Mucosa of rectum (tissue), 2 donors: ENCODE results near the gene CTSH.

Experiments
- H3K27ac ChIP-seq, 2 donors: one replicate each; pipeline ENCODE4 v1.7.0; 2013; ENCODE audit warnings: inconsistent platforms in 2 of 2, low read depth in 2 of 2, low read length in 2 of 2
- H3K27me3 ChIP-seq, 2 donors: one replicate each; pipeline ENCODE4 v1.7.0; 2013; ENCODE audit warnings: low read length in 2 of 2; ENCODE audit not compliant: control insufficient read depth in 2 of 2, insufficient read depth in 2 of 2
- H3K36me3 ChIP-seq, 2 donors: one replicate each; pipeline ENCODE4 v1.7.0; 2013; ENCODE audit warnings: low read length in 2 of 2; ENCODE audit not compliant: control insufficient read depth in 2 of 2, insufficient read depth in 2 of 2
- H3K4me1 ChIP-seq, 2 donors: one replicate each; pipeline ENCODE4 v1.7.0; 2013; ENCODE audit warnings: low read length in 2 of 2, mild to moderate bottlenecking in 1 of 2; ENCODE audit not compliant: control insufficient read depth in 2 of 2, insufficient read depth in 2 of 2
- H3K4me3 ChIP-seq, 2 donors: one replicate each; pipeline ENCODE4 v1.7.0; 2013; ENCODE audit warnings: low read length in 2 of 2
- H3K9ac ChIP-seq, 2 donors: one replicate each; pipeline ENCODE4 v1.7.0; 2013; ENCODE audit warnings: low read length in 2 of 2, low read depth in 1 of 2, mild to moderate bottlenecking in 1 of 2
- H3K9me3 ChIP-seq, 2 donors: one replicate each; pipeline ENCODE4 v1.7.0; 2013; ENCODE audit warnings: low read length in 2 of 2; ENCODE audit not compliant: control insufficient read depth in 2 of 2
- donor health status: healthy.
- donor health status: Normal muscosa, but diverticular disease.

The CTSH gene

DNA sequence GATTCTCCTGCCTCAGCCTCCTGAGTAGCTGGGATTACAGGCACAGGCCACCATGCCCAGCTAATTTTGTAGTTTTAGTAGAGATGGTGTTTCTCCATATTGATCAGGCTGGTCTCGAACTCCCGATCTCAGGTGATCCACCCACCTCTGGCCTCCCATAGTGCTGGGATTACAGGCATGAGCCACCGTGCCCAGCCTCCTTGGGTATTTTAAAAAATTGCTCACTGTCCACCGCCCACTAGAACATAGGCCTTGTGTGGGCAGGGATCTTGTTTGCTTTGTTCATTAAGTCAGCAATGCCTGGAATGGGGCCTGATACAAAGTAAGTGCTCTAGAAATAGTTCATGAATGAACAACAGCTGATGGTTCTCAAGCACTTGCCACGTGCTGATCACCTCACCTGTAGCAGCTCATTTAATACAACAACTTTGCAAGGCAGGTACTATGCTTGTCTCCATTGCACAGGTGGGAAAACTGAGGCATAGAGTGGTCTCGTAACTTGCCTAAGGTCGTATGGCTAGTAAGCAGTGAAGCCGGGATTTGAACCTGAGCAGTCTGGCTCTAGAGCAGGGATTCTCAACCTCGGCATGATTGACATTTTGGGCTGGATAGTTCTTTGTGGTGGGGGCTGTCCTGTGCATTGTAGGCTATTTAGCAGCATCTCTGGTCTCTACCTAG lies 12.7 kb upstream of the CTSH start:
- Histone ChIP-seq H3K9me3 (no peaks in the 10 kb centered on the region), H3K9ac (no peak overlapping the region), H3K27ac (no peak overlapping the region), H3K27me3 (no peaks in the 10 kb centered on the region), H3K36me3 (no peaks in the 10 kb centered on the region), H3K4me3 (no peak overlapping the region), H3K4me1 (no peaks in the 10 kb centered on the region)

DNA sequence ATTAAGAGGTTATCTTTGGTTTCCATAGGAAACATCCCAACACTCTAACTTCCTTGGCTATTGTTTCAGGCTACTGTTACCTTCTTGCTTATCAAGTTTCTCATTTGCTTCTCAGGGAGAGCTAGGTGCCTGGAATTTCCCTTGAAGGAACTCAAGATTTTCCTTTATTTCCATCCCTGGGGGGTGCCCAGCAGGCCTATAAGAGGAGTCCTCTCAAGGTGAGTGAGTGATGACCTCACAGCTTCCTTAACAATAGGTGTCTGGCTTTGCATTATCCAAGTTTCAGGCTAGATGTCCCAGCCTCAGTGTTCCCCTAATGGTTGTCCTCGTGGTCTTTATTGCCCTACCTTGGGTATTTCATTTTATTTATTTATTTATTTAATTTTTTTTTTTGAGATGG lies 12.1 kb upstream of the CTSH start:
- Histone ChIP-seq H3K4me3 (no peak overlapping the region), H3K9ac (no peak overlapping the region), H3K9me3 (no peaks in the 10 kb centered on the region), H3K36me3 (no peaks in the 10 kb centered on the region), H3K27me3 (no peaks in the 10 kb centered on the region), H3K27ac (no peak overlapping the region), H3K4me1 (peaks cover 0 to 3% of the 10 kb centered on the region in 2 donors)

- H3K27me3 ChIP-seq: no peaks in the 10 kb centered on the region
- no peak overlapping the region for H3K9ac ChIP-seq
- H3K9me3 ChIP-seq: no peaks in the 10 kb centered on the region
- no peaks in the 10 kb centered on the region for H3K36me3 ChIP-seq
- H3K4me3 ChIP-seq: no peak overlapping the region
- no peak overlapping the region for H3K27ac ChIP-seq
- peaks cover 5 to 12% of the 10 kb centered on the region in 2 donors for H3K4me1 ChIP-seq
Observed at GRCh38 chr15:78955355-78955754, 10.5 kb upstream of the CTSH start.

DNA sequence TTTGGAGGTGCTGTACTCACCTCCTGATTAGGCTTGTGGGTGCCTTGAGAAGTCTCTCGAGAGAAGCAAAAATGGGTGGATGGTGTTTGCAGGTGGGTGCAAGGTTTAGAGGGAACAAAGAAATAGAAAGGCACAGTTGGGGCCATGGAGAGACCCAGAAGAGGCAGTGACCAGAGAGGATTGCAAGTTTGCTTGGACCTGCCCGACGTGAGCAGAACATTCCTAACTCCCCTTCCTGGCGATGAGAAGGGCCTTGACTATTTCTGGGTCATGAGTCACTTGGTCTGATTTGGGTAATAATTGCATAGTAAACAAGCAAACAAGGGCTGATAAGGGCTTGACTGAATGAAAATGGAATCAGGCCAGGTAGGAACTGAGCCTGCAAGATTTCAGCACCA lies 7.0 kb upstream of the CTSH start:
- Histone ChIP-seq H3K36me3 (no peaks in the 10 kb centered on the region), H3K4me1 (peaks cover 5 to 16% of the 10 kb centered on the region in 2 donors), H3K27ac (no peak overlapping the region), H3K9ac (no peak overlapping the region), H3K4me3 (no peak overlapping the region), H3K27me3 (no peaks in the 10 kb centered on the region), H3K9me3 (no peaks in the 10 kb centered on the region)

GRCh38 chr15:78950902-78951840 lies 6.3 kb upstream of the CTSH start:
- no peaks in the 10 kb centered on the region for H3K9me3 ChIP-seq
- no peak overlapping the region for H3K4me3 ChIP-seq
- no peaks in the 10 kb centered on the region for H3K27me3 ChIP-seq
- no peaks in the 10 kb centered on the region for H3K36me3 ChIP-seq
- no peak overlapping the region for H3K9ac ChIP-seq
- no peak overlapping the region for H3K27ac ChIP-seq
- H3K4me1 ChIP-seq: peaks cover 5 to 16% of the 10 kb centered on the region in 2 donors

GRCh38 chr15:78950343-78950742 lies 5.5 kb upstream of the CTSH start:
- Histone ChIP-seq H3K4me3 (no peak overlapping the region), H3K27me3 (no peaks in the 10 kb centered on the region), H3K27ac (no peak overlapping the region), H3K9me3 (no peaks in the 10 kb centered on the region), H3K4me1 (peaks cover 5 to 16% of the 10 kb centered on the region in 2 donors), H3K9ac (no peak overlapping the region), H3K36me3 (no peaks in the 10 kb centered on the region)

- Histone ChIP-seq H3K27ac (no peak overlapping the region), H3K4me1 (peaks cover 8 to 20% of the 10 kb centered on the region in 2 donors), H3K36me3 (no peaks in the 10 kb centered on the region), H3K4me3 (no peak overlapping the region), H3K27me3 (no peaks in the 10 kb centered on the region), H3K9me3 (no peaks in the 10 kb centered on the region), H3K9ac (no peak overlapping the region)
Observed at GRCh38 chr15:78949461-78949860, 4.6 kb upstream of the CTSH start.

- Histone ChIP-seq H3K4me1 (peaks cover 10 to 24% of the 10 kb centered on the region in 2 donors), H3K9me3 (no peaks in the 10 kb centered on the region), H3K4me3 (no peak overlapping the region), H3K27me3 (no peaks in the 10 kb centered on the region), H3K9ac (no peak overlapping the region), H3K27ac (no peak overlapping the region), H3K36me3 (no peaks in the 10 kb centered on the region)
Observed at GRCh38 chr15:78947506-78947905, 2.7 kb upstream of the CTSH start.

DNA sequence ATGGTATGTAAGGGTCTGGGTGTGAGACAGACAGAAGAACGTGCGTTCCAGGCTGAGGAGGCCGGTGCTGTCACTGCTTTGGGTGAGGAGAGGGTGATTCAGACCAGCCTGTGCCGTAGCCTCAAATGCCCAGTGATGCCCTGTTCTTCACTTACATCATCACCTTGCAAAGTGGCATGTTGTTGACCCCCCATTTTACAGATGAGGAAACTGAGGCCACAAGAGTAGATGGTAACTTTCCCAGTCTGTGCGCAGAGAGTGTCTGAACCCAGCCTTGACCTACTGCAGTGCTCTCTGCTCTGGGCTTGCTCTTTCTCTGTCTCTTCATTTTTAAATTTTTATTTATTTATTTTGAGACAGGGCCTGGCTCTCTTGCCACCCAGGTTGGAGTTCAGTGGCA lies 1.6 kb upstream of the CTSH start:
- Histone ChIP-seq H3K4me1 (peaks cover 6 to 16% of the 10 kb centered on the region in 2 donors), H3K4me3 (no peak overlapping the region), H3K27ac (no peak overlapping the region), H3K27me3 (no peaks in the 10 kb centered on the region), H3K9me3 (no peaks in the 10 kb centered on the region), H3K36me3 (no peaks in the 10 kb centered on the region), H3K9ac (no peak overlapping the region)

DNA sequence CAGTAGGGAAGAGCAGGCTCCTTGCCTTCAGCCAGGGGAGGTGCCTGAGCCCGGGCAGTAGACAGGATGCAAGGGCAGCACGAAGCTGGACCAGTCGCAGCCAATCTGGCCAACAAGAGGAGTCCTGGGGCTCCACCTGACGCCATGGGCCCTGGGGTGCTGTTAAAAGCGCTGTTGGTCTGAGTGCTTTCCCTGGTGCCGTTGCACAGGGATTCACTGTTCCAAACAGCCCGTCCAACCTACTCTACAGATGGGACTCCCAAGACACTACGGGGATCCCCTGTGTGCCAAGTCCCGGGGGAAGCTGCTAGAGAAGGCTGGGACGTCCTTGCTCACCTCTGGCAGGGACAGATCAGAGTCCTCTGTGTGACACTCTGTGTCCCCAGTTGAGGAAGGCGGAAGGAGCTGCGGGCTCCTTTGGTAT lies 632 bp downstream of the CTSH start:
- no peaks in the 10 kb centered on the region for H3K36me3 ChIP-seq
- H3K4me3 ChIP-seq: peak overlapping the region; percentile 74 to 76
- no peaks in the 10 kb centered on the region for H3K9me3 ChIP-seq
- H3K27me3 ChIP-seq: no peaks in the 10 kb centered on the region
- H3K9ac ChIP-seq: peak overlapping the region; percentile 65 to 72
- H3K27ac ChIP-seq: peak overlapping the region; percentile 41 to 63
- peaks cover 5 to 11% of the 10 kb centered on the region in 2 donors for H3K4me1 ChIP-seq
